NCI-H748 (cell line): ENCODE data around the gene OTUB1.

ENCODE experiments used
- DNase-seq: peaks from one replicate; lab custom pipeline; 2025; ENCODE audit not compliant: unreplicated experiment; lab: John Stamatoyannopoulos, UW

The OTUB1 gene

GRCh38 chr11:64022125-64022784, 36.0 kb downstream of the OTUB1 start:
- DNase-seq: no peak

GRCh38 chr11:64023712-64024710, 37.8 kb downstream of the OTUB1 start:
- DNase-seq: no peak

GRCh38 chr11:64025205-64025604, 39.0 kb downstream of the OTUB1 start:
- DNase-seq: no peak

DNA sequence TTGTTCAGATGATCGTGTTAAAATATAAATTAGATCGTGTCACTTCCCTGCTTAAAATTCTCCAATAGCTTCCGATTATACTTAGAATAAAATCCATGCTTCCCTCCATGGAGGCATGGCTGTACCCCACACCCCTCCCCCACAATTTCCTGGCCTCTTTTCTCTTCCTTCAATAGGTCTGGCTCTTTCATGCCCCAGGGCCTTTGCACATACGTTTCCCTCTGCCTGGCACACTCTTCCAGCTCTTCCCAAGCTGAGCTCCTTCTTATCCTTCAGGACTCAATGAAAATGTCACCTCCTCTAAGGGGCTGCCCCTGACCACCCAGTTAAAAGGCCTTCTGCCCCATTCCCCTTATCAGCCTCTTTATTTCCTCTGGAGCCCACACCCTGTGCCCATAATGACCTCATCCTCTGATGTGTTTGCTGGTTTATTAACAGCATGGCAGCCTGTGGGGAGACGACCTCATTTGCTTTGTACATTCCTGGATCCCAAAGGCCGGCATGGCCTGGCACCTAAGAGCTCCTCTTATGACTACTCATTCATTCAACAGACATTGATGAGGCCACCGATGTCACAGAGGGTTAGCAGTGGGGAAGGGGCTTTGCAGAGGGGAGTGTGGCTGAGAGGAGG, 40.5 kb downstream of the OTUB1 start:
- no peak for DNase-seq

- no peak for DNase-seq
Observed at GRCh38 chr11:64027651-64028397, 41.6 kb downstream of the OTUB1 start.

DNA sequence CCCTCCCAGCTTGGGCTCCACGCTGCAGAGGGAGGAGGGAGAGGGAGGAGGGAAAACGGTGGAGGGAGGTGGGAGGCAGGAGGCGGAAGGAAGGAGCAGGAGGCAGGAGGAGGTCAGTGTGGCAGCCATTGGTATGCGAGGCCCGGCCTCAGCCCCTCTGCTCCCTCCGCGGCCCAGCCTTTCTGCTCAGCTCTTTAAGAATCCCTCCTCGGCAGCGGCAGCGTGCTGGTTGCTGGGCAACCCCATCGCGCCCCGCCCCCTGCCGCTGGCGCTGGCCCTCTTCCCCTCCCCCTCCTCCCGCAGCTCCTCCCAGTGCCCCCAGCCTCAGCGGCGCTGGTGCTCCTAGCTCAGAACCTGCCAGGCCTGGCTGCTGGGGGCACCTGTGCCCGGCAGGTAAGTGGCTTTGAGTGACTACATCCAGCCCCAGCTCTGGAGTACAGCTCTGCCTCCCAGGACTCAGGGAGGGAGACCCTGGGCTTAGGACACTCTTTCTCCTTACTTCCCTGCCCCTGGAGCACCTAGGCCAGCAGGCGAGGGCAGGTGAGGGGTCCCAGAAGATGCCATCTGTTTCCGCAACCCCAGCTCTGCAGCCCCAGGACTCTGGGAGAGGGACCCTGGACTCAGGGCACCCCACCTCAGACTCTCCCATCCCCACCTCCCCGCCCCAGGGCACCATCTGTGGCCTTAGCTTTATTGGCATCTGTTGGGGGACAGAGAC, 42.3 kb downstream of the OTUB1 start:
- peak; percentile 80 for DNase-seq

- DNase-seq: no peak
Observed at GRCh38 chr11:64029773-64030172, 43.5 kb downstream of the OTUB1 start.

- no peak for DNase-seq
Observed at GRCh38 chr11:64031001-64031400, 44.8 kb downstream of the OTUB1 start.

GRCh38 chr11:64032050-64032449, 45.8 kb downstream of the OTUB1 start:
- DNase-seq: no peak

DNA sequence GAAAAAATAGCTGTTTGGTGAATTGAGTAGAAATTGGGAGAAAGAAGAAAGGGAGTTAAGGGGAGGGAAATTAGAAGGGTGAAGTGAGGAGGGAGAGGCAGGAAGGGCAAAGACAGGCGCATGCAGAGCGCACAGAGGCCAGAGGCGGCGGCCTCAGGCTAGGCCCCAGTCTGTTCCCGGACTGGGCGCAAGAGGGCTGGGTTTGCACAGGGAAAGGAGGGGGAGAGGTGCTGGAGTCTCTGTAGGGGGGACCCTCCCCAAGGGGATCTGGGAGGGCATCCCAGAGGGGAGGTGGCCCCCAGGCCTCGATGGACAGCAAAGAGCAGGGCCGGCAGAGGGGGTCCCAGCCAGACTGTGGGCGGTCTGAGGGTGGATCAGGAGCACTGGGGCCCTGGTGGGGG, 48.2 kb downstream of the OTUB1 start:
- DNase-seq: no peak

- no peak for DNase-seq
Observed at GRCh38 chr11:64035081-64035524, 48.9 kb downstream of the OTUB1 start.

GRCh38 chr11:64035576-64035975, 49.3 kb downstream of the OTUB1 start, which contains the start of gene FLRT1:
Gene FLRT1, plus strand, starts transcription at chr11:64035931. Its CDS starts 80,337 bp downstream, at chr11:64116268.
- peak; percentile 35 for DNase-seq

- peak; percentile 42 for DNase-seq
Observed at GRCh38 chr11:64036087-64037026, 50.1 kb downstream of the OTUB1 start.

- DNase-seq: peak; percentile 23
Observed at GRCh38 chr11:64037027-64037634, 50.9 kb downstream of the OTUB1 start.

DNA sequence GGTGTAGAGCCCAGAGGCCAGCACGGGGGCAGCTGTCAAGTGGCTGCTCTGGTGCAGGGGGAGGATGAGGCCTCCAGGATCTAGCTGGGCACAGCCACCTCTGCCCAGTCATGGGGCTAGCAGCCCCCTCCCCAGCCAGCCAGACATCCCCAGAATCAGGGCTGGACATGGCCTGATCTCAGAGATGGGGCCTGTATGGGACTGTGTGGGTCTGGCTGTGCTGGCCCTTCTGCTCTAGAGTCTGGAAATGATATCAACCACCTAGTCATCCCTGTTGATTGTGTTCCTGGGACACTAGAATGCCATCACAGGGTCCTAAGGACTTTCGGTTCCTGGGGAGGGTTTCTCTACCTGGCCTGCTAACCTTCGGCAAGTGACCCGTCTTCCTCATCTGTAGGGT, 52.3 kb downstream of the OTUB1 start:
- no peak for DNase-seq

DNA sequence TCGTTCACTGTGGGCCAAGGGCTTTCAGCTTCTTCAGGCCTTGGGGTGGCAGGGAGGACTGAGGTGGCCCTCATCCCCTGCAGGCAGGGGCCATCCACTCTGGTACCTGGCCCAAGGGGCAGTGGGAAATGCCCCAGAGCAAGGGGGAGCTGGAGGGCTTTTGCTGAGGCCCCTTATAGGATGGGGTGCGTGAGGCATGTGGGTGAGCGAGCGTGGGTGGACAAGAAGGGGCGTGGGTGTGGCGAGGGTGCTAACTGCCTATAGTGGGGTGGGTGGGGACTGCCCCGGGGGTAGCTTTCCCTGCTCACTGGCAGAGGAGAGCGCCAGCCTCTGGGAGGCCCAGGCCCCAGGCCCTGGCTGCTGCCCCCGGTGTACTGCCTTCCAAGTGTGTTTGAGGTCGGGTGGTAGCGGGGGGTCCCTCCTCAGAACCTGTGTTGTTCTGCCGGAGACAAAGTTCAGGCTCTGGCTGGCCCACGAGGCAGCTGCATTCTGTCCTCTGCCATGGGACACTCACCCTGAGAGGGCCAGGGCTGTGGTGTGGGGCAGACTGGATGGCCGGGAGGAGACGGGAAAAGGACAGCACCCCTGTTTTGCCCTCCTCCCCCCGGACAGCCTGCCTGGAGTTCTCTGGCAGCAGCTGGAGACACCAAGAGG, 52.9 kb downstream of the OTUB1 start:
- DNase-seq: no peak

DNA sequence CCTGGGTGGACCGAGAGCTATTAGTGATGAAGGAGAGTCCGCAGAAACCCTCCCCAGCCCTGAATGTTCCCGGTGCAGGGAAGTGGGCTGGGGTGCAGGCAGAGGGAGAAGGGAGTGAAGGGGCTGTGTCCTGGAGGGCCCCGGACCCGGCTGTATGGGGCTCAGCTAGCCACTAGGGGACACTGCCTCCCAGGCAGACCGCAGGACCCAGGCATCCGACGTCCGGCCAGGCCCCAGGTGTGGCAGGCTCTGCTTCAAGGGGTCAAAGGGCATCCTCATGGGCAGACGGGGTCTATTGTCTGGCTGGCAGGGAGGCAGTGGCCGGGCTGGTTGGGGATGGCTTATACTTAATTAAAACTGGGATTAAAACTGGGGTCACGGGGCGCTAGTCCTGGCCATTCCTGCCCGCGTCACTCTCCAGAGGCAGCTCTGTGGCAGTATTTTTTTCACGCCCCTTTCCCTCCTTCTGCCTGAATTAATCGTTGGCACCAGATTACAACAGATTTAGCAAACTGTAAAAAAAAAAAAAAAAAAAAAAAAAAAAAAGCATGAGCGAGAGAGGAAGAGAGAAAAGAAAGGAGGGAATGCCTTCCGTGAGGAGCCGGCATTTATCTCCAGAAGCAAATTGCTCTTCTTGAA, 54.6 kb downstream of the OTUB1 start:
- DNase-seq: peak; percentile 57

GRCh38 chr11:64041846-64042245, 55.6 kb downstream of the OTUB1 start:
- no peak for DNase-seq
